ENCODE measurements around the gene DST.
"Not testable (repeated sequence)": the region's sequence is repeated elsewhere in the genome, so short reads cannot be mapped to it uniquely, and the experiment has no call there.

Gene DST

GRCh38 chr6:56664029-56664428 is 21.3 kb upstream of the DST start:
- TF ChIP-seq, protein P1, sequence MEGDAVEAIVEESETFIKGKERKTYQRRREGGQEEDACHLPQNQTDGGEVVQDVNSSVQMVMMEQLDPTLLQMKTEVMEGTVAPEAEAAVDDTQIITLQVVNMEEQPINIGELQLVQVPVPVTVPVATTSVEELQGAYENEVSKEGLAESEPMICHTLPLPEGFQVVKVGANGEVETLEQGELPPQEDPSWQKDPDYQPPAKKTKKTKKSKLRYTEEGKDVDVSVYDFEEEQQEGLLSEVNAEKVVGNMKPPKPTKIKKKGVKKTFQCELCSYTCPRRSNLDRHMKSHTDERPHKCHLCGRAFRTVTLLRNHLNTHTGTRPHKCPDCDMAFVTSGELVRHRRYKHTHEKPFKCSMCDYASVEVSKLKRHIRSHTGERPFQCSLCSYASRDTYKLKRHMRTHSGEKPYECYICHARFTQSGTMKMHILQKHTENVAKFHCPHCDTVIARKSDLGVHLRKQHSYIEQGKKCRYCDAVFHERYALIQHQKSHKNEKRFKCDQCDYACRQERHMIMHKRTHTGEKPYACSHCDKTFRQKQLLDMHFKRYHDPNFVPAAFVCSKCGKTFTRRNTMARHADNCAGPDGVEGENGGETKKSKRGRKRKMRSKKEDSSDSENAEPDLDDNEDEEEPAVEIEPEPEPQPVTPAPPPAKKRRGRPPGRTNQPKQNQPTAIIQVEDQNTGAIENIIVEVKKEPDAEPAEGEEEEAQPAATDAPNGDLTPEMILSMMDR (conservative IDR thresholded peaks at IDR 0.05; ENCODE audit: low read length) = no peak
- H3K4me3 ChIP-seq (ENCODE audit: low read length) = no peak overlapping the region
- DNase-seq (ENCODE audit: low read depth) = no peak

DNA sequence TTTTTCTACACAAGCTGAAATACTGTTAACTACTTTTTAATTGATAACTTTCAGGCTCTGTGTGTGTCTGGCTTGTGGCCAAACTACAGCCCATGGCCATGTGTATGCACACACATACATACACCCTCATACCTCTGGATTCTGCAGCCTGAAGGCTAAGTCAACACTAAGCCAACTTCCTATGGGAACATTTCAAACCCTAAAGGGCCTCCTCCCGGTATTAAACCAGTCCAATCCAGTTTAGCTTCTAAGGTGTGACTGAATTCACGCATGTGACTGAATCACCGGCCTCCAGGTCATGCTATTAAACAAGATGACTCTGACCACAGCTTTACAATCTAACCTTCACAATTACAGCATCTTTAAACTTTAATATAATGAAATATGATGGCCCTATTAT is 20.7 kb upstream of the DST start:
- DNase-seq (ENCODE audit: low read depth) = no peak
- TF ChIP-seq, protein P1 (conservative IDR thresholded peaks at IDR 0.05; ENCODE audit: low read length) = no peak
- no peak overlapping the region for H3K4me3 ChIP-seq (ENCODE audit: low read length)

GRCh38 chr6:56661338-56661737 is 18.6 kb upstream of the DST start:
- not testable (repeated sequence) for H3K4me3 ChIP-seq (ENCODE audit: low read length); DNase-seq (ENCODE audit: low read depth)

GRCh38 chr6:56660381-56660730 is 17.7 kb upstream of the DST start:
- TF ChIP-seq, protein P1 (conservative IDR thresholded peaks at IDR 0.05; ENCODE audit: low read length) = no peak
- DNase-seq (ENCODE audit: low read depth) = no peak
- no peak overlapping the region for H3K4me3 ChIP-seq (ENCODE audit: low read length)

GRCh38 chr6:56659721-56660380 is 17.2 kb upstream of the DST start:
- DNase-seq (ENCODE audit: low read depth) = no peak

GRCh38 chr6:56658326-56658725 is 15.6 kb upstream of the DST start:
- TF ChIP-seq, protein P1 (conservative IDR thresholded peaks at IDR 0.05; ENCODE audit: low read length) = no peak
- DNase-seq (ENCODE audit: low read depth) = no peak
- H3K4me3 ChIP-seq (ENCODE audit: low read length) = no peak overlapping the region

More at GRCh38 chr6:56659721-56660380, 17.2 kb upstream of the DST start:
- TF ChIP-seq, protein P1 (conservative IDR thresholded peaks at IDR 0.05; ENCODE audit: low read length) = no peak
- H3K4me3 ChIP-seq (ENCODE audit: low read length) = no peak overlapping the region

DNA sequence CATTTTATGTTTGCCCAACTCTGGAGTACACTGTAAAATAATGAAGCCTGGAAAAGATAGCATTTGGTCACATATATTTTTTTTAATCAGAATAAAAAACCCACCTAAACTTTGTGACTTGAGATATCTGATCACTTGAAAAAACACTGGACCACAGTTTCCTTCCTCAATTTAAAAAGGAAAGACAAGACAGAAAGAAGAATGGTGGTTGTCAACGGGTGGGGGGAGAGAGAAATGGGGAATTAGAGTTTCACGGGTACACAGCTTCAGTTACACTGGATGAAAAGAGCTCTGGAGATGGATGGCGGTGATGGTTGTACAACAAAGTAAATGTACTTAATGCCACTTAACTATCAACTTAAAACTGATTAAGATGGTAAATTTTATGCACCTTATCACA is 14.7 kb upstream of the DST start:
- no peak overlapping the region for H3K4me3 ChIP-seq (ENCODE audit: low read length)
- DNase-seq (ENCODE audit: low read depth) = no peak
- TF ChIP-seq, protein P1 (conservative IDR thresholded peaks at IDR 0.05; ENCODE audit: low read length) = no peak

DNA sequence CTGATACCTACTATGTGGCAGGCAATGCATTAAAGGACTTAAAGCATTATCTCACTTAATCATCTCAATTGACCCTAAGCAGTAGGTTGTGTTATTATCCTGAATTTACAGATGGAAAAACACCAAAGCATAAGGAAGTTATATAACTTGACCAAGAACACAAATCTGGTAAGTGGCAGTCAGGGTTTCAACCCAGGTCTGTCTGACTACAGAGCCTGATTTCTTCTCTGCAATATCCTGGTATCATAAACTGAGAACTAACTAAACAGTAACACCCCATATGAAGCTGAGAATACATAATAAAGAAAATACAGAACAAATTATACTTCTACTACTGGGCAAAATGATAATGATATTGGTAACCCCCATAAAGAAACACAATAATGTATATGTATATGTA is 13.8 kb upstream of the DST start:
- TF ChIP-seq, protein P1 (conservative IDR thresholded peaks at IDR 0.05; ENCODE audit: low read length) = no peak
- no peak overlapping the region for H3K4me3 ChIP-seq (ENCODE audit: low read length)
- no peak for DNase-seq (ENCODE audit: low read depth)
